Measurements from ENCODE around the gene EML5. TPM values are rescaled to one million over a fixed set of nuclear protein-coding genes. Genes with fewer than 3 reads are reported as not detected.

EML5 gene
- polyA plus RNA-seq, 1 experiment = 1.2 TPM

DNA sequence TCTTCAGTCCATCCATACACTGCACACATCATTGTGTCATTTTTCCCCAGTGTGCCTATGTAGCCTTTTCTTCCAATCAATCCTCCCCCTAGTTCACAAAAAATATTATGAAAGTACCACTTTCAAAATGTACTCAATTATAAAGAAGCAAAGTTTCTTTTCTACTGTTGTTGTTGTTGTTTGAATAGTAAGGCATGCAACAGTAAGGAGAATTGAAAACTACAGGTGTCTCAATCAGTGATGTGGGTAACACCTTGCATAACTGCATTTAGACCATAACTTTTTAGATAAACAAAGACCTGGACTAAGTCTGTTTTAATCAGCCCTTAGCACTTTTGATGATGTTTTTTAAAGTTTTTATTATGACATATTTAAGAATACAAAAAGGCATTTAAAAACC is 104.4 kb downstream of the EML5 start:
- no peaks in the 10 kb centered on the region for H3K27me3 ChIP-seq (ENCODE audit: control insufficient read depth, insufficient read depth, low read length)
- POLR2A ChIA-PET = no interaction called here
- TF ChIP-seq, protein P1, sequence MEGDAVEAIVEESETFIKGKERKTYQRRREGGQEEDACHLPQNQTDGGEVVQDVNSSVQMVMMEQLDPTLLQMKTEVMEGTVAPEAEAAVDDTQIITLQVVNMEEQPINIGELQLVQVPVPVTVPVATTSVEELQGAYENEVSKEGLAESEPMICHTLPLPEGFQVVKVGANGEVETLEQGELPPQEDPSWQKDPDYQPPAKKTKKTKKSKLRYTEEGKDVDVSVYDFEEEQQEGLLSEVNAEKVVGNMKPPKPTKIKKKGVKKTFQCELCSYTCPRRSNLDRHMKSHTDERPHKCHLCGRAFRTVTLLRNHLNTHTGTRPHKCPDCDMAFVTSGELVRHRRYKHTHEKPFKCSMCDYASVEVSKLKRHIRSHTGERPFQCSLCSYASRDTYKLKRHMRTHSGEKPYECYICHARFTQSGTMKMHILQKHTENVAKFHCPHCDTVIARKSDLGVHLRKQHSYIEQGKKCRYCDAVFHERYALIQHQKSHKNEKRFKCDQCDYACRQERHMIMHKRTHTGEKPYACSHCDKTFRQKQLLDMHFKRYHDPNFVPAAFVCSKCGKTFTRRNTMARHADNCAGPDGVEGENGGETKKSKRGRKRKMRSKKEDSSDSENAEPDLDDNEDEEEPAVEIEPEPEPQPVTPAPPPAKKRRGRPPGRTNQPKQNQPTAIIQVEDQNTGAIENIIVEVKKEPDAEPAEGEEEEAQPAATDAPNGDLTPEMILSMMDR (IDR thresholded peaks at IDR 0.05; ENCODE audit: insufficient read depth, low read depth, low read length) = no peak
- no peaks in the 10 kb centered on the region for H3K36me3 ChIP-seq (ENCODE audit: control insufficient read depth, insufficient read depth, low read length)
- DNase-seq (ENCODE audit: low read depth) = no peak
- H3K4me3 ChIP-seq (ENCODE audit: low read depth, low read length) = no peak overlapping the region
- CTCF ChIA-PET = no interaction called here

GRCh38 chr14:88683119-88683518 is 109.6 kb downstream of the EML5 start:
- DNase-seq (ENCODE audit: low read depth) = no peak
- Histone ChIP-seq H3K27me3 (ENCODE audit: control insufficient read depth, insufficient read depth, low read length) (no peaks in the 10 kb centered on the region), H3K4me3 (ENCODE audit: low read depth, low read length) (no peak overlapping the region), H3K36me3 (ENCODE audit: control insufficient read depth, insufficient read depth, low read length) (no peaks in the 10 kb centered on the region)
- TF ChIP-seq, protein P1 (IDR thresholded peaks at IDR 0.05; ENCODE audit: insufficient read depth, low read depth, low read length) = no peak
- ChIA-PET POLR2A (no interaction called here), CTCF (interaction anchor here (0.7 to 3.4 kb wide), 2 partner anchors 12 to 15 kb away, joined by 3 to 23 read pairs; no protein-coding TSS in a partner anchor)

DNA sequence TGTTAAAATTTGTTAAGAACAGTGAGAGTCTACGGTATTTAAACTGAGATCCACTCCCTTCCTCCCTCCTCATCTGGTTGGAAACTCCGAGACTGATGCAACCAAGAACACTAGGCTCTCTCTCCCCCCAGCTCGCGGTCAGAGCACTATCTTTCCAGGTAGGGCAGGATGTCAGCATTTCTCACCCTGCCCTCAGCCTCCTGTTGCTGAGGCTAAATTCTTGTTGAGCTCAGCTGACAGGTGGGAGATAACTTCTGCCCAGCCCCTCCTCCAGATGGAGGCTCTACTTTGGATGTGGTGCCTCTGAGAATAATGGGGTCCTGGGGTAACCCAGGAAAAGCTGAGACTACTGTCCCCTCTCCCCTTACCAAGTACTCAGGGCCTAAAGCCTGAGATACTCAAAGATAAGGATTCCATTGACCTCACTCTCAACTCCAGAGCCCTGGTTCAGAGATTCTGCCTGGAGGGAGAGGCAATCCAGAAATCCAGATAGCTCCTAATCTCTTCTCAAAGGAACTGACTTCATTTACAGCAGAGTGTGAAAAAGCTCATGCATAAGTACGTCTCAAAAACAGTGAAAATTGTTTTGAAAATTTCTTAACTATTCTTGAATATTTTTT is 110.1 kb downstream of the EML5 start:
- CTCF ChIA-PET = interaction anchor here (0.7 to 3.4 kb wide), 5 partner anchors 10 to 143 kb away, joined by 3 to 23 read pairs (median 3); no protein-coding TSS in a partner anchor
- Histone ChIP-seq H3K36me3 (ENCODE audit: control insufficient read depth, insufficient read depth, low read length) (no peaks in the 10 kb centered on the region), H3K4me3 (ENCODE audit: low read depth, low read length) (no peak overlapping the region), H3K27me3 (ENCODE audit: control insufficient read depth, insufficient read depth, low read length) (no peaks in the 10 kb centered on the region)
- POLR2A ChIA-PET = no interaction called here
- TF ChIP-seq, protein P1 (IDR thresholded peaks at IDR 0.05; ENCODE audit: insufficient read depth, low read depth, low read length) = no peak
- DNase-seq (ENCODE audit: low read depth) = no peak

DNA sequence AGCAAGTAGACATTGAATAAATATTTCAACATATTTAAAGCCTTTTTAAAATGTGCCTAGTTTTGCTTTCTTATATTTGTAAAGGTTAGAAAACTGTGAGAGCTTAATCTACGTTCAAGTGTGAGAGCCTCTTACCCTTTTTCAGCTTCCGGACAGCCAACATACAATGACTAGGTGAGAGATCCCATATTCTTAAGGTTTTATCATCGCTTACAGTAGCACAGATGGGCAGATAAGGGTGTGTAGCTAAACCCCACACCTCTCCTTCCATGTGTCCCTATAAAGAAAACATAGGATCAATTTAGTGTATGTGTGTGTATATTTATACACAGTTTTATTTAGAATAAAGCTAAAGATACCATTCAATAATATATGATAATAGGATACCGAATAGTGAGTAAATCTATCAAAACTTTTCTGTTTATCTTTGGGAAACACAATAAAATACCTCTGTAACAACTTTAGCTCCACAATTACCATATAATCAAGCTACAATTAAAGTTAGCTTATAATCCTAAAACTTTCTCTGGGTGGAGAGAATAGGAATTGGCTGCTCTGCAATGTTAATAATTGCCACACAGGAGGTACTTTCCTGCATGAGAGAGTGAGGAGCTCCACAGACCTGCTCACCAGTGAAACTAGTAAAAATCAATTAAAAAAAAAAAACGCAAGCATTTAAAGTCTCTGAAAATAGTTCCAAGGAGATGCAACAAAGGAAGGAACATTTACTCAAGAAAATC is 110.8 kb downstream of the EML5 start:
- H3K36me3 ChIP-seq (ENCODE audit: control insufficient read depth, insufficient read depth, low read length) = no peaks in the 10 kb centered on the region
- ChIA-PET CTCF (interaction anchor here (0.8 to 3.4 kb wide), 4 partner anchors 9 to 143 kb away, joined by 3 to 23 read pairs (median 4); no protein-coding TSS in a partner anchor), POLR2A (no interaction called here)
- no peak for DNase-seq (ENCODE audit: low read depth)
- TF ChIP-seq, protein P1 (IDR thresholded peaks at IDR 0.05; ENCODE audit: insufficient read depth, low read depth, low read length) = no peak
- H3K4me3 ChIP-seq (ENCODE audit: low read depth, low read length) = no peak overlapping the region
- H3K27me3 ChIP-seq (ENCODE audit: control insufficient read depth, insufficient read depth, low read length) = no peaks in the 10 kb centered on the region

DNA sequence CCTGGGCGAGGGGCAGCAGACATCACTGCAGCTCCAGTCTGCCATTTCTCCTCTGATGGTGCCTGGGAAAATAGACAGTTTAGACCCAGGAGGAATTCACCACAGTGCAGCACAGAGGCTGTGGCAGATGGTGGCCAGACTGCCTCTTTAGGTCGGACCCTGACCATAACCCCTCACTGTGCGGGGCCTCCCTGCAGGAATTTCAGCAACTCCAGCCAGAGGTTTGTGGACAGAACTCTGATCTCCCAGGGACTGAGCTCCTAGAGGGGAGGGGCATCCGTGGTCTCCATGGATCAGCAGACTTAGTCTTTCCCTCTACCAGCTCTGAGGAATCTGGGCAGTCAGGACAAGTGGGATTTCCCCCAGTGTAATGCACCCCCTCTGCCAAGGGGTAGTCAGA is 123.4 kb downstream of the EML5 start:
- no peak for DNase-seq (ENCODE audit: low read depth)
- POLR2A ChIA-PET = no interaction called here
- Histone ChIP-seq H3K36me3 (ENCODE audit: control insufficient read depth, insufficient read depth, low read length) (no peaks in the 10 kb centered on the region), H3K27me3 (ENCODE audit: control insufficient read depth, insufficient read depth, low read length) (0 out of 2 replicates have a peak, but pooled peaks cover 2% of the 10 kb centered on the region), H3K4me3 (ENCODE audit: low read depth, low read length) (no peak overlapping the region)
- CTCF ChIA-PET = interaction anchor here (0.6 to 3.6 kb wide), 8 partner anchors 9 to 655 kb away, joined by 3 to 23 read pairs (median 4); partner anchors contain the start of gene EML5
- TF ChIP-seq, protein P1 (IDR thresholded peaks at IDR 0.05; ENCODE audit: insufficient read depth, low read depth, low read length) = no peak

All from BJ (cell line).